Testis (tissue), 3 donors: ENCODE measurements around the gene TRIO. TPM values are rescaled to one million over a fixed set of nuclear protein-coding genes. Genes with fewer than 3 reads are reported as not detected.
"Not testable (repeated sequence)": the region's sequence is repeated elsewhere in the genome, so short reads cannot be mapped to it uniquely, and the experiment has no call there.

ENCODE experiments used
- DNase-seq: peaks from one replicate; pipeline ENCODE4 v3.0.0-alpha.2; 2019
- H3K27ac ChIP-seq, 2 donors: fragments of 200-600 bp; sonication (generic); one replicate each; pipeline ENCODE4 v1.5.1; 2019
- H3K27me3 ChIP-seq: fragments of 200-600 bp; sonication (generic); one replicate; pipeline ENCODE4 v1.5.1; 2019
- H3K36me3 ChIP-seq: fragments of 200-600 bp; sonication (generic); one replicate; pipeline ENCODE4 v1.5.1; 2017; ENCODE audit warnings: low read depth; ENCODE audit errors: missing control alignments
- H3K4me1 ChIP-seq: fragments of 200-600 bp; sonication (generic); one replicate; pipeline ENCODE4 v1.5.1; 2019
- H3K4me3 ChIP-seq, 2 donors: fragments of 200-600 bp; sonication (generic); one replicate each; pipeline ENCODE4 v1.5.1; 2017 to 2019
- H3K9me3 ChIP-seq: fragments of 200-600 bp; sonication (generic); one replicate; pipeline ENCODE4 v1.5.1; 2017
- CTCF ChIP-seq, 3 experiments: fragments of 450-650 bp in 2 of 3; fragments of 200-600 bp in 1 of 3; sonication (generic) in 1 of 3; IDR thresholded peaks; one replicate each; pipeline ENCODE4 v1.5.1; 2016 to 2019; ENCODE audit warnings: antibody characterized with exemption in 3 of 3, mild to moderate bottlenecking in 2 of 3, moderate library complexity in 1 of 3
- POLR2A ChIP-seq: fragments of 450-650 bp; IDR thresholded peaks from one replicate; pipeline ENCODE4 v1.6.1; 2017; ENCODE audit warnings: antibody characterized with exemption, mild to moderate bottlenecking, moderate library complexity
- WGBS, 2 donors: methylation state at CpG; one replicate each; pipeline ENCODE4 v1.1.5; 2018; 5-methylcytosine and 5-hydroxymethylcytosine counted together
- intact Hi-C: fragments of 100-400 bp; cut with DNase I; formaldehyde crosslinking; loops from one replicate; pipeline ENCODE4 v1.15.1; 2023; ENCODE audit warnings: low total_unique reads
- polyA plus RNA-seq: library from polyadenylated mRNA; stranded (reverse); fragments of 350-450 nt; fragmentation: Illumina TruSeq; extraction: RNeasy Lipid Tissue Mini Kit (QIAGEN cat#74804); gene quantifications from one replicate; pipeline ENCODE4 v1.2.3, GENCODE V29; 2014; ENCODE audit warnings: low read depth, low replicate concordance; ENCODE audit not compliant: insufficient read depth
- total RNA-seq, 2 donors: library from RNA; depleted of rRNA; stranded (reverse); fragments of >200 nt; gene quantifications; one replicate each; pipeline ENCODE4 v1.2.3, GENCODE V29; 2016

TRIO gene
- total and polyA plus RNA-seq, 3 donors from 2014 or later, result 47.2 to 295 (median 249) TPM

- no peak overlapping the region for H3K4me3 ChIP-seq
- H3K9me3 ChIP-seq, result no peaks in the 10 kb centered on the region
- no peaks in the 10 kb centered on the region for H3K27me3 ChIP-seq
- intact Hi-C loops, result no loop called here
- H3K4me1 ChIP-seq, result peaks cover 51% of the 10 kb centered on the region
- no peak for DNase-seq
- no peaks in the 10 kb centered on the region for H3K36me3 ChIP-seq
- peak overlapping the region in 1 of 2 donors; percentile 79 for H3K27ac ChIP-seq
- TF ChIP-seq POLR2A (no peak), CTCF (IDR thresholded peaks at IDR 0.05) (no peak)
- WGBS, 2 donors, result 72 to 82% methylated on average over 6 of the region's 6 CpGs
These were observed 61.0 kb downstream of the TRIO start for GRCh38 chr5:14204011-14204670.

- H3K27me3 ChIP-seq, result no peaks in the 10 kb centered on the region
- H3K36me3 ChIP-seq, result no peaks in the 10 kb centered on the region
- intact Hi-C loops, result no loop called here
- H3K9me3 ChIP-seq, result no peaks in the 10 kb centered on the region
- peak overlapping the region in 1 of 2 donors; percentile 79 for H3K27ac ChIP-seq
- 25 to 28% methylated on average over 9 of the region's 9 CpGs for WGBS, 2 donors
- TF ChIP-seq POLR2A (no peak), CTCF (IDR thresholded peaks at IDR 0.05) (no peak)
- peaks cover 44% of the 10 kb centered on the region for H3K4me1 ChIP-seq
- DNase-seq, result peak; percentile 72
- no peak overlapping the region for H3K4me3 ChIP-seq
These were observed 61.7 kb downstream of the TRIO start for GRCh38 chr5:14204785-14205321.

GRCh38 chr5:14206028-14206725 lies 63.0 kb downstream of the TRIO start:
- intact Hi-C loops, result no loop called here
- DNase-seq, result no peak
- Histone ChIP-seq H3K4me1 (peaks cover 37% of the 10 kb centered on the region), H3K9me3 (no peaks in the 10 kb centered on the region), H3K27me3 (no peaks in the 10 kb centered on the region), H3K36me3 (no peaks in the 10 kb centered on the region), H3K27ac (no peak overlapping the region), H3K4me3 (no peak overlapping the region)
- no peak for TF ChIP-seq CTCF (IDR thresholded peaks at IDR 0.05)
- TF ChIP-seq POLR2A, result no peak
- 79 to 81% methylated on average over 11 of the region's 11 CpGs for WGBS, 2 donors

- H3K36me3 ChIP-seq, H3K27me3 ChIP-seq, DNase-seq, intact Hi-C loops, H3K27ac ChIP-seq, H3K9me3 ChIP-seq, H3K4me3 ChIP-seq: not testable (repeated sequence)
- WGBS, 2 donors, result 63 to 65% methylated on average over 2 of the region's 3 CpGs
- H3K4me1 ChIP-seq, result peaks cover 31% of the 10 kb centered on the region
These were observed 64.3 kb downstream of the TRIO start for GRCh38 chr5:14207428-14207827.
